AG04450 (cell line): Measurements from ENCODE around the gene EPS15. TPM values are rescaled to one million over a fixed set of nuclear protein-coding genes. Genes with fewer than 3 reads are reported as not detected.

Experiments
- CTCF ChIA-PET: fragments of 300-600, 350-600 bp; formaldehyde crosslinking; extraction: SDS; loops from one replicate; lab custom pipeline; 2022; ENCODE audit warnings: antibody characterized with exemption, inconsistent platforms; lab: Charles Lee
- POLR2A ChIA-PET: fragments of 350-600 bp; formaldehyde crosslinking; extraction: SDS; loops from one replicate; lab custom pipeline; 2021; ENCODE audit warnings: antibody characterized with exemption, inconsistent platforms; lab: Yijun Ruan, JAX
- DNase-seq: peaks from one replicate; pipeline ENCODE4 v3.0.0-alpha.2; 2011; ENCODE audit warnings: low read depth, low spot score
- H3K27ac ChIP-seq: one replicate; pipeline ENCODE4 v1.5.1; 2012; ENCODE audit warnings: low read depth, low read length, control low read depth
- H3K27me3 ChIP-seq: one replicate; pipeline ENCODE4 v1.6.0; 2012; ENCODE audit warnings: low read length; ENCODE audit not compliant: control insufficient read depth, insufficient read depth
- H3K4me3 ChIP-seq: 2 replicates; pipeline ENCODE4 v1.5.1; 2011; ENCODE audit warnings: mild to moderate bottlenecking, low read depth, low read length, control low read depth
- H3K9me3 ChIP-seq: 2 replicates; pipeline ENCODE4 v1.5.1; 2012; ENCODE audit warnings: low read length; ENCODE audit not compliant: control insufficient read depth, insufficient read depth
- CTCF ChIP-seq: IDR thresholded peaks from 2 replicates; pipeline ENCODE4 v1.5.1; 2011; ENCODE audit warnings: low read depth, low read length, control low read depth, inconsistent platforms
- polyA plus RNA-seq: library from polyadenylated mRNA; depleted of rRNA; stranded (reverse); fragments of >200 nt; gene quantifications from 2 replicates; pipeline ENCODE4 v1.2.3, GENCODE V29; 2011

The EPS15 gene
- polyA plus RNA-seq, 1 experiment, result 55.4 TPM

GRCh38 chr1:51346086-51346942 lies 172.8 kb downstream of the EPS15 start:
- Histone ChIP-seq H3K27me3 (peaks cover 27% of the 10 kb centered on the region), H3K27ac (no peak overlapping the region), H3K9me3 (no peaks in the 10 kb centered on the region), H3K4me3 (no peak overlapping the region)
- CTCF ChIA-PET, result no interaction called here
- no peak for DNase-seq
- no peak for TF ChIP-seq CTCF
- POLR2A ChIA-PET, result no interaction called here

GRCh38 chr1:51345300-51345687 lies 173.8 kb downstream of the EPS15 start:
- TF ChIP-seq CTCF, result no peak
- Histone ChIP-seq H3K4me3 (no peak overlapping the region), H3K27me3 (peaks cover 27% of the 10 kb centered on the region), H3K27ac (no peak overlapping the region), H3K9me3 (no peaks in the 10 kb centered on the region)
- ChIA-PET CTCF (interaction anchor here (0.6 to 1.0 kb wide), 2 partner anchors 54 to 190 kb away, joined by 4 to 7 read pairs; no protein-coding TSS in a partner anchor), POLR2A (interaction anchor here (0.8 kb wide), 1 partner anchor 109 kb away, joined by 4 read pairs; the partner anchor contains the start of gene RNF11)
- no peak for DNase-seq

- peaks cover 27% of the 10 kb centered on the region for H3K27me3 ChIP-seq
- CTCF ChIA-PET, result interaction anchor here (0.6 to 1.0 kb wide), 2 partner anchors 54 to 190 kb away, joined by 4 to 7 read pairs; no protein-coding TSS in a partner anchor
- DNase-seq, result no peak
- POLR2A ChIA-PET, result interaction anchor here (0.8 kb wide), 1 partner anchor 109 kb away, joined by 4 read pairs; the partner anchor contains the start of gene RNF11
- H3K27ac ChIP-seq, result no peak overlapping the region
- H3K9me3 ChIP-seq, result no peaks in the 10 kb centered on the region
- no peak overlapping the region for H3K4me3 ChIP-seq
- TF ChIP-seq CTCF, result no peak
Measured at GRCh38 chr1:51344602-51345299, 174.3 kb downstream of the EPS15 start.

DNA sequence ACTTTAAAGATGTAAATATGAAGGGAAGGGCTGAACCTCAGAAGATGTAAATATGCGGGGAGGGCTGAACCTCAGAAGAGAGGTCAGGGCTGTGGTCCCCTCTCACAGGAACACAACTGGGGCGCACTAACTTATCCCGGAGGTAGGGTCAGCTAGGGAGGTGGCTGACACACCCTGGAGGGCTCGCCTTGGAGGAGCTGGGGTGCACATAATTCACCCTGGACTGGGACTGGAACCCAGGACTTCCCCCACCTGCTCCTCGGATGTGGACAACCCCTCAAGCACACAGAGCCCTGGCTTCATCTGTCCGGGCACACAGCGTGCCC lies 174.8 kb downstream of the EPS15 start:
- ChIA-PET POLR2A (no interaction called here), CTCF (no interaction called here)
- TF ChIP-seq CTCF, result no peak
- H3K9me3 ChIP-seq, result no peaks in the 10 kb centered on the region
- peaks cover 27% of the 10 kb centered on the region for H3K27me3 ChIP-seq
- DNase-seq, result no peak
- no peak overlapping the region for H3K27ac ChIP-seq
- no peak overlapping the region for H3K4me3 ChIP-seq

- POLR2A ChIA-PET, result no interaction called here
- TF ChIP-seq CTCF, result no peak
- Histone ChIP-seq H3K27me3 (peaks cover 27% of the 10 kb centered on the region), H3K4me3 (no peak overlapping the region), H3K9me3 (no peaks in the 10 kb centered on the region), H3K27ac (no peak overlapping the region)
- DNase-seq, result no peak
- CTCF ChIA-PET, result no interaction called here
Measured at GRCh38 chr1:51343624-51344023, 175.4 kb downstream of the EPS15 start.
